ENCODE results near the gene ZSWIM4.

Gene ZSWIM4

DNA sequence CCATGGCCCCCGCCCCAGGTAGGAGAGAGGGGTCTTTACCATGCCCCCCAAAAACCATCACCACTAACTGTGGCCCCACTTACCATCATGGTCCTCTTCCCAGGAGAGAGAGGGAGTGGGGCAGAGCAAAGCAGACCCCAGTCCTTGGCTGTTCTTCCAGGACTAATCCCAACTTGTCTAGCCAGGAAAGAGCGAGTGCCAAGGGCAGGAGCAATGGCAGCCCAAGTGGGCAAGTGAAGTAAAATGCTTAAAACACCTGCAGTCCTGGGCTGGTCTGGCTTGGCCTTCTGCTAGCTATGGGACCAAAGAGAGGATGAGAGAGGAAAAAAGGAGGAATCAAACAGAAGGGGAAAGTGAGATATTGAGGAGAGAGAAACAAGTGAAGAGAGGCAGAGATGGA is 17.9 kb downstream of the ZSWIM4 start:
- DNase-seq, result no peak

DNA sequence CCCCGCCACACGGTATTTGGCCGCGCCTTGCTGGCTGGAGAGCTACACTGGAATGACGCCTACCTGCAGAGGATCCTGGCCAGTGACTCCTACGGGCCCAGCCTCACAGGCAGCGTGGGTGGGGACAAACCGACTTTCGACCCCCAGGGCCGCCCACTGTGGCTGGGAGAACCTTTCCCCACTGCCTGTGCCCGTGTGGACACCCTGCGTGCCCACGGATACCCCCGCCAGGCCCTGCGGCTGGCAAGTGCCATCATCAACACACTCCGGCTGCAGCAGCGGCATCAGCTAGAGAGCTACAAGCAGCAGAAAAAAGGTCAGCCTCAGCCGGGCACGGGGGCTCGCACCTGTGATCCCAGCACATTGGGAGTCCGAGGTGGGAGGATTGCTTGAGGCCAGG is 19.3 kb downstream of the ZSWIM4 start:
- no peak for DNase-seq

DNA sequence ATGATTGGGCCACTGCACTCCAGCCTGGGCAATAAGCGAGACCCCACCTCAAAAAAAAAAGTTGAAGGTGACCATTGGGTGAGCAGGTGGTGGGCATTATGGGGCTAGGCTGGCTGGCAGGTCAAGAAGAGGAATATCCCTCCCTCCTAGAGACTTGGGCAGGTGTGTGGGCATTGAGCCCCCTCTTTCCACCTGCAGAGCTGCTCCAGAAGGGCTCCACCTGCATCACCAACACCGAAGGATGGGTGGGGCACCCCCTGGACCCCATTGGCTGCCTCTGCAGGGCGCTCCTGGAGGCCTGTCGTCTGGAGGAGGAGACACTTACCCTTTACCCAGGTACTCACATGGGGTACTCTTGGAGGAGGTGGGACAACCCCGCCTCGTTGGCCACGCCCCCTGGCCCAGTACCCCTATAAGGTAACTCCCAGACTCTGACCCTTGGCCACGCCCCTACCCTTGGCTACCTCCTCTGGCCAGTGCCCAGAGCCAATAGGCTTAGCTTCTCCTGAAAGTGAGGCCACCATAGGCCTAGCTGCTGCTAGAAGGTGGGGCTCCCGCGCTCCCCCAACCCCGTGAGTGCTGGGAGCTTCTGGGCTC is 21.9 kb downstream of the ZSWIM4 start:
- DNase-seq, result no peak

DNA sequence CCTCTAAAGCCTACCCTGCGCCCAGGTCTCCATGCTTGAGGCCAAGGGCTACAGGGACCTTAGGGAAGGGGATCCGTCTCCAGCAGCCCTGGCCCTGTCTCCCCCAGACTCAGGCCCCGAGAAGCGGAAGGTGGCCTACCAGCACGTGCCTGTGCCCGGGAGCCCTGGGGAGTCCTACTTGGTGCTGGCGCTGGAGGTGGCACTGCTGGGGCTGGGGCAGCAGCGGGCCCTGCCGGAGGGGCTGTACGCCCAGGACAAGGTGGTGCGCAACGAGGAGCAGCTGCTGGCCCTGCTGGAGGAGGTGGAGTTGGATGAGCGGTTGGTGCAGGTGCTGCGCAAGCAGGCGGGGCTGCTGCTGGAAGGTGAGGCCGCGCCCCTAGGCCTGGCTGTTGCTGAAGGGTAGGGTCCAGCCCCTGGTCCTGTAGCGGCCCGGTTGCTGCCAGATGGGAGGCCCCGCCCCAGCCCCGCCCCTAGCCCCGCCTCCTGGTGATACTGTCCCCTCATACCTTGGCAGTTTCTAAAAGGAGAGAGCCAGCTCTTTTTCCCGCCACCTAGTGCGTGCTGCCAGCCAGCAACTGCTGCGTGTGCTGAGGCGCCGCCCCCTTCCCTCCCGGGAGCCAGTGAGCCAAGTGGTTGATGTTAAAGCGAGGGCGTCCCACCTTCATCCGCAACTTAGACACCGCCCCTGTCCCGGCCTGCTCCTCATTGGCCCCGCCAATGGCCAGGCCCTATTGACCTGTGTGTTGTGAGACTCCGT is 22.6 kb downstream of the ZSWIM4 start:
- DNase-seq, result no peak

DNA sequence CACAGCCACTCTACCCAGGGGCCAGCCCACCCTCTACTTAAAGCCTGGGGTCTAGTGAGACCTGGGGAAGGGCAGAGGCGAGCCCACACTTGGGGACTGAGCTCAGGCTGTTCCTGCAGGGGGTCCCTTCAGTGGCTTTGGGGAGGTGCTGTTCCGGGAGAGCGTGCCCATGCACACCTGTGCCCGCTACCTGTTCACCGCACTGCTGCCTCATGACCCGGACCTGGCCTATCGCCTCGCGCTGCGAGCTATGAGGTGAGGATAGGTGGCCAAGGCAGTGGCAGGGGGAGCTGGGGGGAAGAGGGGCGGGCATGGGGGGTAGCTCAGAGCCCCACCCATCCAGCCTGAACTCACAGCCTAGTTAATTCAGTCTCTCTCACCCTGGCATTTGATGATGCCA is 24.0 kb downstream of the ZSWIM4 start:
- DNase-seq, result no peak

DNA sequence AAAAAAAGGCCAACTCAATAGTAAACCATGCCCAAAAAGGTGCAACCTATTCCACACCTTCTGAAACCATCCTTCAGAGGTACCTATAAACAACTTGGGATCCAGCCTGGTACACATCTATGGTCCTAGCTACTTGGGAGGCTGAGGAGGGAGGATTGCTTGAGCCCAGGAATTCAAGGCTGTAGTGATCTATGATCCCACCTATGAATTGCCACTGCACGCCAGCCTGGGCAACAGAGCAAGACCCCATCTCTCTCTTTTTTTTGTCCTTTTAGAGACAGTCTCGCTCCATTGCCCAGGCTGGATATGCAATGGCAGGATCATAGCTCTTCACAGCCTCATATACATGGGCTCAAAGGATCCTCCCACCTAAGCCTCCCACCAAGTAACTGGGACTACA is 26.0 kb downstream of the ZSWIM4 start:
- no peak for DNase-seq

DNA sequence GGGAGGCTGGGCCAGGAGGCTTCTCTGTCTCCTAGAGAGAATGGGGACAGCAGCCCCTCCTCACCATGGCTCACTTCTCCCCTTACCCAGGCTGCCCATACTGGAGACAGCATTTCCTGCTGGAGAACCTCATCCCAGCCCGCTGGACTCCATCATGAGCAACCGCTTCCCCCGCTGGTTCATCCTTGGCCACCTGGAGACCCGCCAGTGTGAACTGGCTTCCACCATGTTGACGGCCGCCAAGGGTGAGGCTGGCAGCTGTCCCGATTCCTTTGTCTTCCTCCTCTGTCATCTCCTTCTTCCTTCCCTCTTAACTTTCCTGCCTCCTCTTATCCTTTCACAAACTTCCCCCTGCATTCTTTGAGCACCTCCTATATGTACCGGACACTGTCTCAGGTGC is 28.0 kb downstream of the ZSWIM4 start:
- DNase-seq, result no peak

DNA sequence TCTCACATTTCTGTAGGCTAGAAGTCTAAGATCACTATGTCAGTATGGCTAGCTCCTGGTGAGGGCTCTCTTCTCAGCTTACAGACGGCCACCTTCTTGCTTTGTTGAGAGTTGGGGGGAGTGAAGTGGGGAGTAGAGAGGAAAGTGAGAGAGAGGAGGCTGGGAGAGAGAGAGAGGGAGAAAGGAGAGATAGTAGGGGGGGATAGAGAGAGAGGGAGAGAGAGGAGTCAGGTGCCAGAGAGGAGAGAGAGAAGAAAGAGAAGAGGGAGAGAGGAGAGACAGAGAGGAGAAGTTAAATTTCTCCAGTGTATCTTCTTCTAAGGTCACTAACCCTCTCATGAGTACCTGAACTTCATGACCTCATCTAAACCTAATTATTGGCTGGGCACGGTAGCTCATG is 28.7 kb downstream of the ZSWIM4 start:
- no peak for DNase-seq

DNA sequence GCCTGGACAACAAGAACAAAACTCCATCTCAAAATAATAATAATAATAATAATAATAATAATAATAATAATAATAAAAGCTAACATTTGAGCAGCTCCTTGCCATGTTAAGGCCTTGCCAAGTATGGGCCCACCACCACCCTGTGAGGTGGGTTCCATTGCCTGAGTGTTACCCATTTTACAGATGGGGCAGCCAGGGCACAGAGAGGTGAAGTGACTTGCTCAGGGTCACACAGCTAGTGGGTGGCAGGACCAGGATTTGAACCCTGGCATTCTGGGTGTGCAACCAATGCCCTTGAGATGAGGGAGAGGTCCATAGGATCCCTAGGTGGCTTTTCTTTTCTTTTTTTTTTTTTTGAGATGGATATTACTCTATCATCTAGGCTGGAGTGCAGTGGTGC is 29.5 kb downstream of the ZSWIM4 start:
- no peak for DNase-seq

DNA sequence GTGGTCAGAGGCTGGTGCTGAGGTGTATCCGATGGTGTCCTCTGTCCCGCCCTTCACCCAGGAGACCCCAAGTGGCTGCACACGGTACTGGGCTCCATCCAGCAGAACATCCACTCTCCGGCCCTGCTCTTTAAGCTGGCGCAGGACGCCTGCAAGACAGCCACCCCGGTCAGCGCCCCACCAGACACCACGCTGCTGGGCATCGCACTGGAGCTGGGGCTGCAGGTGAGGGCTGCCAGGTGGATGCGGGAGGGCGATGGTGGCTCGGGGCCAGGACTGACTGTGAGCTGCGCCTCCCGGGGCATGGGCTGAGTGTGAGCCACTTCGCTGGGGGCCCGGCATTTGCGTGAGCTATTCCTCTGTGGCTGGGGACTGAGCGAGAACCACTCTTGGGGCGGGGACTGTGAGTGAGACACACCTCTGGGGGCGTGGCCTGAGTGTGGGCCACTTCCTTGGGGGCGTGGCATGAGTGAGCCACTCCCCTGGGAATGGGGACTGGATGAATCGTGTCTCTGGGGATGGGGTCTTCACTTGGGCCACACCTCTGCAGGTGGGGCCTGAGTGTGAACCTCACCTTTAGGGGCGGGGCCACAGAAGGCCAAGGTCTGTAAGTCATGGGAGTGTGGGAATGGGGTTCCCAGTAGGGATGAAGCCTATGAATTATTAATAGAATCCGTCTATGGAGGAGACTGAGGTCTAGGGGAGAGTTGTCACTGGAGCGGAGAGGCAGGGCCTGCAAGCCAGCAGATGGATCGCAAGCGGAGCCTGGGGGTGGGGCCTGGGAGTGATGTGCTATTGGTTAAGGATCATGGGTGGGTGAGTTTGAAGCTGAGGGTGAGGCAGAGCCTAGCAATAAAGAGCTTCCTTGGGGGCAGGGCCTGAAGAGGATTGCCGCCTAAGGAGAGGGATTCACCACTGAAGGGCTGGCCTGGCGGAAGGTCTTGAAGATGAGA is 30.5 kb downstream of the ZSWIM4 start:
- DNase-seq, result no peak

DNA sequence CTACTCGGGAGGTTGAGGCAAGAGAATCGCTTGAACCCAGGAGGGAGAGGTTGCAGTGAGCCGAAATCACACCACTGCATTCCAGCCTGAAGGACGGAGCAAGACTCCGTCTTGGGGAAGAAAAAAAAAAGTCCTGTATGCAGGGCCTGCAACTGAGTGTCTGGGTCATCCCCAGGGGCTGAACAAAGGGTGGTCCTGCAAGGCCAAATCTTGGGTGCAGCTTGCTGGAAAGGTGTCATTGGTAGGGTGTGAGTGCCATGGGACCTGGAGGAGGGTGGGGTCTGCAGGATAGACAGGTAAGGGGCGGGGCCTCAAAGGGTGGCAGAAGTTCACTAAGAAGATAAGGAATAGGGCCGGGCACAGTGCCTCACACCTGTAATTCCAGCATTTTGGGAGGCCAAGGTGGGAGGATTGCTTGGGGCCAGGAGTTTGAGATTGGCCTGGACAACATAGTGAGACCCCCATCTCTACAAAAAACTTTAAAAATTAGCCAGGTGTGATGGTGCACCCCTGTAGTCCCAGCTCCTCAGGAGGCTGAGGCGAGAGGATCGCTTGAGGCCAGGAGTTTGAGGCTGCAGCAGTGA is 31.5 kb downstream of the ZSWIM4 start:
- no peak for DNase-seq

DNA sequence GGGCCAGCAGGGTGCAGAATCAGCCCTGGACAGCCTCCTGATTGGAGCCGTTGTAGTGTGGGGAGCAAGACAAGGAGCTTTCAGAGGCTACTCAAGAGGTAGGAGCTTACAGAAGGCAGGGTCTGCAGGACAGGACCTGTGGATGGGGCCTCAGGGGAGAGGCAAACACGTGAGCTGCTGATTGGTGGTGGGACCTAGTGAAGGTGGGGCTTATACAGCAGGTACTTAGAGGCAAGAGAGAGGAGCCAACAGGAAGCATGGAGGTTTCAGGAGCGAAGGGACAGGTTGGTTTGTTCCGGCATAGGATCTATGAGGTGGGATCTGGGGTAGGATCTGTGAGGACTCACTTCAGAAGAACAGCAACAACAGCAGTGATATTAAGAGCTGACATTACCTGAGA is 32.4 kb downstream of the ZSWIM4 start:
- DNase-seq, result no peak

DNA sequence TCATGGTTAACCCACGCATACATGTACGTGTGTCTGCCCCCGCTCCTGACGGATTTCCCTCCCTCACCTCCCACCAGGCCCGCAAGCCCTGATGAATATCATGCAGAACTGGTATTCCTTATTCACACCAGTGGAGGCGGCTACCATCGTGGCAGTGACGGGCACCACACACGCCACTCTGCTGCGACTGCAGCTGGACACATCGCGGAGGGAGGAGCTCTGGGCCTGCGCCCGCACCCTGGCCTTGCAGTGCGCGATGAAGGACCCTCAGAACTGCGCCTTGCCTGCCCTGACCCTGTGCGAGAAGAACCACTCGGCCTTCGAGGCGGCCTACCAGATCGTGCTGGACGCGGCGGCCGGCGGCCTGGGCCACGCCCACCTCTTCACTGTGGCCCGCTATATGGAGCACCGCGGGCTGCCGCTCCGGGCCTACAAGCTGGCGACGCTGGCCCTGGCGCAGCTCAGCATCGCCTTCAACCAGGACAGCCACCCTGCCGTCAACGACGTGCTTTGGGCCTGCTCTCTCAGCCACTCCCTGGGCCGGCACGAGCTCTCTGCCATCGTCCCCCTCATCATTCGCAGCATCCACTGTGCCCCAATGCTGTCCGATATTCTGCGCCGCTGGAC is 35.0 kb downstream of the ZSWIM4 start:
- no peak for DNase-seq

DNA sequence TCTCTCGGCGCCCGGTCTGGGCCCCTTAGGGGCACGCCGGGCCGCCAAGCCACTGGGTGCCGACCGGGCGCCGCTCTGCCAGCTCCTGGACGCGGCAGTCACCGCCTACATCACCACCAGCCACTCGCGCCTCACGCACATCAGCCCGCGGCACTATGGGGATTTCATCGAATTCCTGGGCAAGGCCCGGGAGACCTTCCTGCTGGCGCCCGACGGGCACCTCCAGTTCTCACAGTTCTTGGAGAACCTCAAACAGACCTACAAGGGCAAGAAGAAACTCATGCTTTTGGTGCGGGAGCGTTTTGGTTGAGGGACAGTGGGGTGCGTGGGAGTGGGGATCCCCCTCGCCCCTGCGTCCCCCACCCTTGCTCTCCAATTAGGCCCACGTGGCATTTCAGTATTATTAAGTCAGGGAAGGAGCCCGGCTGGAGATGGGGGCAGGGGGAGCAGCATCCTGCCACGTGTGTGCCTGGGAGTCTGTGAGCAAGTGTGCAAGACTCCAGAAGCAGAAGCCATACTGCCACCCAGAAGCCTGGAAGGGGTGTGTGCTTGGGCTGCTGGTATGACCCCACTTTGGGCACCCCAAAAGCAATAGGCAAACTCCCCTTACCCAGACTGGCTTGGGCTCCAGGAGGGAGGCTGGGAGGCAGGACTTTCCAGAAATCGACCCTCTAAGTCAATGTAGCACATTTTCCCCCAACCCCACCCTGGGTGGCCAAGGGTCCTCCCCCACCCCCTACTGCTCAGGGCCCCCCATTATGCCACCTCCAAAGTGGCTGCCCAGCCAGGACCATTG is 35.7 kb downstream of the ZSWIM4 start:
- DNase-seq, result no peak

DNA sequence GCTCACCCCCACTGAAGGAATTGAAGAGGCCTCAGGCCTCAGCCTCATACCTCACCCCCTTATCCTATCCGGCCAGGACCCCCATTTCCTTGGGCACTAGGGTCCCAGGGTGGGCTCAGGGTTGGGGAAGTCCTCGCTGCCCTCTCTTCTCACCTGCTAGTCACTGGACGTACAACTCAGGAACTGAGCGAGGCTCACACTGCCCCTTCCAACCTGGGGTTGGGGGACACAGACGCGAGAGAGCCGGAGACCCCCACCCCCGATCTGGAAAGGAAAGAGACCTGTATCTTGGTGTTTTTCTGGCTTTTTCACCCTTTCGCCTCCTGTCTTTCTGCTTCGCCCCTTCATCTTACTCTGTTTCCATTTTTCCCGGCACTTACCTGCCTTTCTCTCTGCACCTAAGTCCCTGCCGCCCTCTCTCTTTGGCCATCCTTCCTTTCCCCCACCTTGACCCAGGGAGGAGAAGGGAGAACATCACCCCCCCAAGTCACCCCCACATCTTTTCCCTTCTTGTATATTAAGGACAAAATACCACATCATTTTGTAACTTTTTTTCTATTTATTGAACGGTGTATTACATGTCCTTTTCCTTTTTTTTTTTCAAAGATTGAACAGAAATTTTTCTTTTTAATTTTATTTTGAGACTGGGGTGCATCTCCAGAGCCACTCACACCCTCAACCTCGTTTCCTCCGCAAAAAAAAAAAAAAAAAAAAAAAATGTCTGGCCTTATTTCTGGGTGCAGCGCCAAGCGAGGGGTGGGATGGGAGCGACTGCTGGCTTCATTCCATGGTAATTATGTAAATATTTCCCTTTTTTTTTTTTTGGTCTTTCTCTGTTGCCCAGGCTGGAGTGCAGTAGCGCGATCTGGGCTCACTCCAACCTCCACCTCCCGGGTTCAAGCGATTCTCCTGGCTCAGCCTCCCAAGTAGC is 36.6 kb downstream of the ZSWIM4 start:
- DNase-seq, result no peak

DNA sequence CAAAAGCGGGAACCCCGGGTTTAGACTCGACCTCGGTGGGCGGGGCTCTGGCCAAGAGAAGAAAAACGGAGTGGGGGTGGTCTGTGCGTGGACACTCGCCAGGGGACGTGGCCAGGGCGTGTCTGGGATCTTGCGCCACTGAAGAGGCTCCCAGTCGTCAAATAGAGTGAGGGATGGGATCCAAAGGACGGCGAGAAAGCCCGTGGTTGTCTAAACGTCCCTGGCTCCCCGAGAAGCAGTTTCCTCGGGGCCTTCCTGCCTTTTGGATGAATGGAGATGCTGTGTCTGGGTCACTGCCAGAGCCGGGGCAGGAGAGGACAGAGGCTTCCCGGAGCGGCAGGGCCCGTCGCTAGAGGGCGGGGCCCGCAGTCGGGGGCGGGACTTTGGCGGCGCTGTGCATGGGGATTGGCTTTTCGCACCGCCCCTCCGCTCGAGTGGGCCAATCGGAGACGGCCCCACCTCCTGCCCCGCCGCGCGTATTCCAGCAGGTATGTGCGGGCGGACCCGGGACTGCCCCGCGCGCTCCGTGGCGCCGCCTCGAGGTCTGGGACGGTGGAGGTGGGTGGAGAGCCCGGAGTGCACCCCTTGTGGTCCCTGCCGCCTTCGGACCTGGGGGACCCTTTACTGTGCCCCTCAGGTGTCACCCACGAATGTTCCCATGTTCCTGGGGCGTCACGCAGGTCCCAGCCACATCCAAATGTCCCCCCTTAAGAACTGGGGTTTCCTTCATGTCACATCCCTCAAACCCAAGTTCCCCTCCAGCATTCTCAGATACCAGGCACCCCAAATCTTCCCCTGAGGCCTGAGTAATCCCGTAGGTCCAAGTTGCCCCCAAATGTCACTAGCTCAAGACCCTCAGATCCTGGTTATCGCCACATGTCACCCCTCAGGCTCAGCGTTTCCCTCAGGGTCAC is 38.3 kb downstream of the ZSWIM4 start:
- peak; percentile 91 for DNase-seq

DNA sequence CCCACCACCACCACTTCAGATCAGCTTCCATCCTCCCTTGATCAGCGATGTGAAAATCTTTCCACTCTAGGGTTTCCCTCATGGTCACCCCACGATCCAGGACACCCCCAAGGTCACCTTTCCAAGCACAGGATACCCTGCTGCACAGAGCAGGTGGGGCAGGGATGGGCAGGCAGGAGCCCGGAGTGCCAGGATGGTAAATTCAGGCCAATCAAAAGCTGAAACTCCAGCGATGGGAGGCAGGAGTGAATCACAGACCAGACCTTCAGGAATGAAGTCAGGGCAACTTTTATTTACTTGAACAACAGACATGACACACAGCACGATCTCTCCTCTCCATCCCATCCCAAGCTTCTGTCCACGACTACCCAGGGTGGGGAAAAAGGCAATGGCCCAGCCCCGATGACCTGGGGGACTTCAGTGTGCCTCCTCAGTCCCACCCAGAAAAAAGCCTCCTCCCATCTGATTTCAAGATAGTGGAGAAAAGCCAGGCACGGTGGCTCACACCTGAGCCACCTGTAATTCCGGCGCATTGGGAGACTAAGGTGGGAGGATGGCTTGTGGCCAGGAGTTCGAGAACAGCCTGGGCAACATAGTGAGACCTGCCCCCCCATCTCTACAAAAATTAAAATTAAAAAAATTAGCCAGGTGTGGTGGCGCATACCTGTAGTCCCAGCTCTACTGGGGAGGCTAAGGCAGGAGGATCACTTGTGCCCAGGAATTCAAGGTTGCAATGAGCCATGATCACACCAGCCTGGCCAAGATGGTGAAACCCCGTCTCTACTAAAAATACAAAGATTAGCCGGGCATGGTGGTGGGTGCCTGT is 39.2 kb downstream of the ZSWIM4 start:
- no peak for DNase-seq

All from fibroblast of skin of abdomen (primary cell).